Activated CD4-positive, alpha-beta T cell treated with anti-CD3 and anti-CD28 coated beads, Interleukin-2, Interleukin-6, amounts not matched to agents 100 ng/mL and 50 ng/mL, durations not matched to agents 16 hours and 8 hours (primary cell): Measurements from ENCODE around the gene ZAR1.
A peak's percentile ranks its signal among the peaks of the same experiment; 100 is the strongest.
"Not testable (repeated sequence)": the region's sequence is repeated elsewhere in the genome, so short reads cannot be mapped to it uniquely, and the experiment has no call there.

Source experiments
- DNase-seq: peaks from one replicate; pipeline ENCODE4 v3.0.0-alpha.2; 2020

The ZAR1 gene

GRCh38 chr4:48490012-48490679 is at the start of gene ZAR1:
ZAR1 (plus strand) TSS chr4:48490252; CDS start chr4:48490292, 40 bp downstream.
- no peak for DNase-seq

GRCh38 chr4:48440914-48441313 is 49.1 kb upstream of the ZAR1 start:
- not testable (repeated sequence) for DNase-seq

GRCh38 chr4:48445704-48446103 is 44.3 kb upstream of the ZAR1 start:
- peak; percentile 21 for DNase-seq

- DNase-seq: no peak
Measured at GRCh38 chr4:48446642-48447041, 43.4 kb upstream of the ZAR1 start.

DNA sequence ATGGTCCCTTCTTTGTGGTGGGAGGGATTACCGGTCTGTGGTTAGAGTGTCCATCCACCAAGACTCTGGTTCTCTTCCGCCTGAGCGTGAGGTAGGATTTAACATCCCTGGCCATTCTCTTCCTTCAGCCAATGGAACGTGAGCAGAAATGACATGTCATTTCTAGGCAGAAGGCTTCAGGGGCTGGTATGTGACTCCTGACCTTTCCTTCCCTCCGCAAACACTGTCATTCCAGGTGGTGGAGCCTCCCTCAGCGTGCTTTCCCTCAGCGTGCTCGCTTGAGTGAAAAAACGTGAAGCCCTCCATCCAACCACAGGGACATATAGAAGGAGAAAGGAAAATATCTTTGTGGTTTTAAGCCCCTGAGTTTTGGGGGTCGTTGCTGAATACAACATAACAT is 40.9 kb upstream of the ZAR1 start:
- DNase-seq: no peak

DNA sequence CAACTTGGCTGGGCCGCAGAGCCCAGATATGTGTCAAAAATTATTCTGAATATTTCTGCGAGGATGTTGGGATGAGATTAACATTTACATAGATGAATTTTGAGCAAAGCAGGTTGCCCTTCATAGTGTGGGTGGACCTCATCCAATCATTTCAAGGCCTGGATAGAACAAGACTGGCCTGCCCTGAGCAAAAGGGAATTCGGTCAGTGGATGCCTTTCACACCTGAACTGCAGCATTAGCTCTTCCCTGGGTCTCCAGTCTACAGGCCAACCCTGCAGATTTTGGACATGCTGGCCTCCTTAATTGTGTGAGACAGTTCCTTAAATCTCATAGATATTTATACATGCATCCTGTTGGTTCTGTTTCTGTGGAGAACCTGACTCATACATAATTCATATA is 39.3 kb upstream of the ZAR1 start:
- no peak for DNase-seq

GRCh38 chr4:48451656-48452055 is 38.4 kb upstream of the ZAR1 start:
- not testable (repeated sequence) for DNase-seq

- no peak for DNase-seq
Measured at GRCh38 chr4:48454591-48454990, 35.5 kb upstream of the ZAR1 start.

- no peak for DNase-seq
Measured at GRCh38 chr4:48461000-48461399, 29.1 kb upstream of the ZAR1 start.

GRCh38 chr4:48462363-48462762 is 27.7 kb upstream of the ZAR1 start:
- DNase-seq: no peak

GRCh38 chr4:48467442-48467841 is 22.6 kb upstream of the ZAR1 start:
- no peak for DNase-seq

GRCh38 chr4:48467891-48468290 is 22.2 kb upstream of the ZAR1 start:
- DNase-seq: no peak

- DNase-seq: no peak
Measured at GRCh38 chr4:48470137-48470536, 19.9 kb upstream of the ZAR1 start.

GRCh38 chr4:48470570-48470969 is 19.5 kb upstream of the ZAR1 start:
- peak; percentile 20 for DNase-seq

GRCh38 chr4:48472794-48473193 is 17.3 kb upstream of the ZAR1 start:
- DNase-seq: no peak

DNA sequence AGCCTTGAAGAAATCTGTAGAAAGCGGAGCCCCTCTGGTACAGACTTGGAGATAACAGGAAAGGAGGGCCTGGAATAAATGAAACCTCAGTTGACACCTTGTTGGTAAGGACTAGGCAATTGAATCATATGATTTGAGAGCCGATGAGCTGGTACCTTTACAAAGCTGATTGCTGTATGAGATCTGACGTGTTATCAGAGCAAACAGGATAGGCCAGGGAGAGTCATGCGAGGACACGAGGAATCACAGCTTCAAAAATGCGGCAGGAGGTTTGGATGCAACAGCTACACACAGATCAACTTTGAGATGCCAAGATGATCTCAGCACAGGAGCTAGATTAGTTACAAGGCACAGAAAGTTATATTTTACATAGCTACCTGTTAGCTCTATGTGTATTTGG is 14.3 kb upstream of the ZAR1 start:
- DNase-seq: no peak

DNA sequence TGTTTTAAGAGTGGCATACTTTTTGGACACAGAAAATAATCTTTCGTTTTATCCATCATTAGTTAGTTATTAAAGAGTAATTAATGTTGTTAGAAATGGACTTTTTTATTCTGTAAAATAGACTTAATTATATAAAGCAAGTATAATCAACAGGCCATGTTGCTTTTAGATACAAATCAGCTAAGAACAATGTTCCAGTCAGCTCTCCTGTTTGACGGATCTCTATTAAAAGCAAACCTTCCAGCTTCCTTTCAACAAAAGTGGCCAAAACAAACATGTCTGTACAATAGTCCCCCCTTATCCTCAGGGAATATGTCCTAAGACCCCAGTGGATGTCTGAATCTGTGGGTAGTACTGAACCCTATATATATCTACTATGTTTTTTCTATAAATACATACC is 11.8 kb upstream of the ZAR1 start:
- DNase-seq: no peak

GRCh38 chr4:48481581-48481980 is 8.5 kb upstream of the ZAR1 start:
- DNase-seq: no peak

- no peak for DNase-seq
Measured at GRCh38 chr4:48483006-48483776, 6.9 kb upstream of the ZAR1 start, which contains the start of gene SLC10A4. SLC10A4 (plus strand) TSS chr4:48483343; CDS start chr4:48483562, 219 bp downstream.

GRCh38 chr4:48483777-48484493 is 6.1 kb upstream of the ZAR1 start:
- no peak for DNase-seq

GRCh38 chr4:48484494-48485168 is 5.4 kb upstream of the ZAR1 start:
- no peak for DNase-seq

DNA sequence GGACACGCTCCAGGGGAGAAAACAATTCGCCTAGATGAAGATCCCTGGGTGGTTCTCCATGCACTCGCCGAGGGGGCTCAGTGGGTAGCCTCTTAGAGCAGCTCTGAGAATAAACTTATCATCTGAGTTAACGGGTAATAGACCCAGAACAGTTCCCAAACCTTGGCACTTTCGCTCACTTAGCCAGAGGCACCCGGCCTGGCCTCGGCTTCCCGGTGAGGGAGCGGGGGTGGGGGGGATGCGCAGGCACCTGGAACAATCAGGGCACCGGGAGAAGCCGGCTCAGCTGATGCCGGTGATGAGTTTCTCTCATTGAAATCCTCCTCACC is 405 bp upstream of the ZAR1 start:
- no peak for DNase-seq
